IPS-NIHi11 (cell line): ENCODE data around the gene SFTA2.
"Not testable (repeated sequence)": the region's sequence is repeated elsewhere in the genome, so short reads cannot be mapped to it uniquely, and the experiment has no call there.

Experiments used
- DNase-seq: peaks from one replicate; pipeline ENCODE4 v3.0.0; 2012; ENCODE audit warnings: mixed read lengths, low spot score

SFTA2 gene

GRCh38 chr6:30931969-30932645 is at the start of gene SFTA2:
SFTA2 (minus strand) TSS chr6:30932170; CDS start chr6:30932096, 74 bp downstream.
- no peak for DNase-seq

- no peak for DNase-seq
These were observed 47.7 kb upstream of the SFTA2 start for GRCh38 chr6:30979690-30980089.

GRCh38 chr6:30979141-30979540 is 47.2 kb upstream of the SFTA2 start:
- DNase-seq, result no peak

GRCh38 chr6:30974490-30975252 is 42.7 kb upstream of the SFTA2 start:
- peak; percentile 41 for DNase-seq

- no peak for DNase-seq
These were observed 40.8 kb upstream of the SFTA2 start for GRCh38 chr6:30972816-30973215.

GRCh38 chr6:30970946-30971345 is 39.0 kb upstream of the SFTA2 start:
- no peak for DNase-seq

- DNase-seq, result not testable (repeated sequence)
These were observed 37.2 kb upstream of the SFTA2 start for GRCh38 chr6:30969171-30969570.

- DNase-seq, result no peak
These were observed 34.2 kb upstream of the SFTA2 start for GRCh38 chr6:30966154-30966553.

- DNase-seq, result no peak
These were observed 33.2 kb upstream of the SFTA2 start for GRCh38 chr6:30965140-30965601.

GRCh38 chr6:30964075-30964474 is 32.1 kb upstream of the SFTA2 start:
- DNase-seq, result no peak

- DNase-seq, result no peak
These were observed 31.7 kb upstream of the SFTA2 start for GRCh38 chr6:30963641-30964040.

GRCh38 chr6:30962716-30963115 is 30.7 kb upstream of the SFTA2 start:
- no peak for DNase-seq

- no peak for DNase-seq
These were observed 29.1 kb upstream of the SFTA2 start for GRCh38 chr6:30960907-30961673.

GRCh38 chr6:30957716-30958115 is 25.7 kb upstream of the SFTA2 start:
- DNase-seq, result no peak

GRCh38 chr6:30955367-30956042 is 23.5 kb upstream of the SFTA2 start:
- DNase-seq, result peak; percentile 74

GRCh38 chr6:30954631-30955366 is 22.8 kb upstream of the SFTA2 start:
- DNase-seq, result no peak

- no peak for DNase-seq
These were observed 20.0 kb upstream of the SFTA2 start for GRCh38 chr6:30951907-30952469.

- DNase-seq, result no peak
These were observed 16.8 kb upstream of the SFTA2 start for GRCh38 chr6:30948811-30949210.

- DNase-seq, result no peak
These were observed 15.3 kb upstream of the SFTA2 start for GRCh38 chr6:30947231-30947630.

- no peak for DNase-seq
These were observed 13.3 kb upstream of the SFTA2 start for GRCh38 chr6:30945281-30945680.

- DNase-seq, result no peak
These were observed 12.1 kb upstream of the SFTA2 start for GRCh38 chr6:30944051-30944450.
